Panc1 (cell line): ENCODE measurements around the gene KHDRBS1. TPM values are rescaled to one million over a fixed set of nuclear protein-coding genes. Genes with fewer than 3 reads are reported as not detected.
A peak's percentile ranks its signal among the peaks of the same experiment; 100 is the strongest.

Experiments
- ATAC-seq: fragments of 200-7000 bp; cut with Tn5 transposase; 2 replicates; pipeline ENCODE4 v1.9.1; 2020; ENCODE audit warnings: mild to moderate bottlenecking, moderate library complexity
- BruUV-seq: library from RNA; stranded (reverse); fragments of 400-500 nt; replicated peaks from 2 replicates; lab custom pipeline; 2021; lab: Mats Ljungman, UMichigan
- CTCF ChIA-PET: fragments of 300-600 bp; sonication (Branson Sonifier 250); formaldehyde crosslinking; loops from one replicate; lab custom pipeline; 2022; ENCODE audit warnings: antibody characterized with exemption; lab: Charles Lee
- POLR2A ChIA-PET: fragments of 300-600 bp; sonication (Branson Sonifier 250); formaldehyde crosslinking; loops from one replicate; lab custom pipeline; 2022; ENCODE audit warnings: antibody characterized with exemption; lab: Charles Lee
- DNase-seq: peaks from one replicate; pipeline ENCODE4 v3.0.0-alpha.2; 2010; ENCODE audit warnings: low read depth, low spot score
- H3K27ac ChIP-seq: 2 replicates; pipeline ENCODE4 v1.5.1; 2011; ENCODE audit warnings: mild to moderate bottlenecking, low read length, inconsistent platforms
- H3K27me3 ChIP-seq: fragments of 200-500 bp; sonication (Bioruptor generic); 2 replicates; pipeline ENCODE4 v1.6.0; 2014; ENCODE audit warnings: low read length, inconsistent platforms; ENCODE audit not compliant: control insufficient read depth, insufficient read depth
- H3K36me3 ChIP-seq: fragments of 200-500 bp; sonication (Bioruptor generic); 2 replicates; pipeline ENCODE4 v1.5.1; 2014; ENCODE audit warnings: inconsistent platforms, mild to moderate bottlenecking, low read length, moderate library complexity; ENCODE audit not compliant: control insufficient read depth, insufficient read depth
- H3K4me1 ChIP-seq: 2 replicates; pipeline ENCODE4 v1.5.1; 2011; ENCODE audit warnings: inconsistent platforms, mild to moderate bottlenecking, low read length, moderate library complexity; ENCODE audit not compliant: control insufficient read depth, insufficient read depth
- H3K4me3 ChIP-seq, 2 experiments: 2 replicates each; pipeline ENCODE4 v1.5.1; 2011 to 2012; ENCODE audit warnings: low read depth in 2 of 2, low read length in 2 of 2, mild to moderate bottlenecking in 2 of 2, inconsistent platforms in 1 of 2, moderate library complexity in 1 of 2
- H3K9me3 ChIP-seq: fragments of 200-500 bp; sonication (Bioruptor generic); 2 replicates; pipeline ENCODE4 v1.5.1; 2014; ENCODE audit warnings: low read depth, mild to moderate bottlenecking, inconsistent platforms, low read length, moderate library complexity; ENCODE audit not compliant: control insufficient read depth, insufficient read depth
- CTCF ChIP-seq: fragments of 450-650 bp; IDR thresholded peaks from 2 replicates; pipeline ENCODE4 v1.5.1; 2017; ENCODE audit warnings: mild to moderate bottlenecking
- REST ChIP-seq, 2 experiments: IDR thresholded peaks; 2 replicates each; pipeline ENCODE4 v1.6.1; 2011 to 2012; ENCODE audit warnings: low read depth in 2 of 2, control low read depth in 1 of 2, low read length in 1 of 2, mild to moderate bottlenecking in 1 of 2, moderate library complexity in 1 of 2; ENCODE audit not compliant: insufficient read depth in 1 of 2
- SIN3A ChIP-seq: IDR thresholded peaks from 2 replicates; pipeline ENCODE4 v1.6.1; 2012; ENCODE audit warnings: low read depth, mild to moderate bottlenecking, low read length, moderate library complexity, borderline replicate concordance; ENCODE audit not compliant: insufficient read depth
- in situ Hi-C: cut with HindIII; loops from 2 replicates; pipeline ENCODE4 v1.10.0; 2016; ENCODE audit warnings: low sequenced_read_pairs, low pct_unique_long_range_greater_than_20kb
- intact Hi-C: fragments of 100-400 bp; cut with micrococcal nuclease; formaldehyde crosslinking; loops from one replicate; pipeline ENCODE4 v1.10.0; 2022; ENCODE audit not compliant: unreplicated experiment
- total RNA-seq: library from RNA; stranded (reverse); gene quantifications from one replicate; pipeline ENCODE4 v1.2.1, GENCODE V29; 2021; ENCODE audit not compliant: unreplicated experiment

KHDRBS1 gene
- total RNA-seq, 1 experiment from 2014 or later = 163 TPM

GRCh38 chr1:31984419-31985347 is 29.0 kb upstream of the KHDRBS1 start:
- H3K27ac ChIP-seq = no peak overlapping the region
- POLR2A ChIA-PET = interaction anchor here (0.5 to 1.2 kb wide), 3 partner anchors 14 to 197 kb away, joined by 3 to 18 read pairs (median 11); partner anchors contain the start of gene KHDRBS1

More at GRCh38 chr1:31984419-31985347, 29.0 kb upstream of the KHDRBS1 start:
- DNase-seq = no peak
- no peak overlapping the region for H3K4me3 ChIP-seq
- no peaks in the 10 kb centered on the region for H3K27me3 ChIP-seq
- TF ChIP-seq SIN3A (no peak), REST (IDR thresholded peaks at IDR 0.05; ENCODE audit: insufficient read depth in 1 of 2, low read depth in 2 of 2, low read length in 1 of 2) (no peak), CTCF (no peak)
- no TSS peak for BruUV-seq
- in situ Hi-C loops = no loop called here
- ATAC-seq = 0 out of 2 replicates have a peak, but pooled peaks have one; percentile 48
- intact Hi-C loops = no loop called here
- no peaks in the 10 kb centered on the region for H3K9me3 ChIP-seq
- peaks cover 3% of the 10 kb centered on the region; the same call in 1 of the 2 replicates for H3K4me1 ChIP-seq
- H3K36me3 ChIP-seq = no peaks in the 10 kb centered on the region
- CTCF ChIA-PET = no interaction called here
